PC-3 (cell line): ENCODE results near the gene SRRM3.

ENCODE experiments used
- CTCF ChIP-seq: fragments of 300-600 bp; sonication (generic); conservative IDR thresholded peaks from 2 replicates; pipeline ENCODE4 v1.5.1; 2017; ENCODE audit warnings: antibody characterized with exemption, low read depth, mild to moderate bottlenecking, low read length
- EZH2 ChIP-seq: fragments of 300-600 bp; sonication (generic); IDR thresholded peaks from one replicate; pipeline ENCODE4 v1.6.1; 2017; ENCODE audit warnings: antibody characterized with exemption, mild to moderate bottlenecking, low read length; ENCODE audit not compliant: unreplicated experiment
- EZH2phosphoT487 ChIP-seq: fragments of 300-600 bp; sonication (generic); IDR thresholded peaks from 2 replicates; pipeline ENCODE4 v1.6.1; 2018; ENCODE audit warnings: mild to moderate bottlenecking, antibody characterized with exemption, low read length, borderline replicate concordance

GRCh38 chr7:76223286-76223972, 21.7 kb downstream of the SRRM3 start:
- TF ChIP-seq CTCF, result no peak
- no peak for TF ChIP-seq EZH2
- TF ChIP-seq EZH2phosphoT487, result no peak
